Measurements from ENCODE around the gene ORC2.
"Not testable (repeated sequence)": the region's sequence is repeated elsewhere in the genome, so short reads cannot be mapped to it uniquely, and the experiment has no call there.

The ORC2 gene

GRCh38 chr2:200930947-200931626 lies 32.4 kb downstream of the ORC2 start:
- DNase-seq (ENCODE audit: low spot score), result no peak

- no peak for DNase-seq (ENCODE audit: low spot score)
Measured at GRCh38 chr2:200929334-200930249, 33.9 kb downstream of the ORC2 start.

GRCh38 chr2:200922439-200922838 lies 41.0 kb downstream of the ORC2 start:
- DNase-seq (ENCODE audit: low spot score), result no peak

- peak; percentile 55 for DNase-seq (ENCODE audit: low spot score)
Measured at GRCh38 chr2:200913654-200914053, 49.8 kb downstream of the ORC2 start.

- DNase-seq (ENCODE audit: low spot score), result no peak
Measured at GRCh38 chr2:200909958-200910357, 53.5 kb downstream of the ORC2 start.

- DNase-seq (ENCODE audit: low spot score), result peak; percentile 62
Measured at GRCh38 chr2:200905618-200906296, 57.7 kb downstream of the ORC2 start.

- DNase-seq (ENCODE audit: low spot score), result peak; percentile 78
Measured at GRCh38 chr2:200901459-200902072, 61.9 kb downstream of the ORC2 start.

- DNase-seq (ENCODE audit: low spot score), result no peak
Measured at GRCh38 chr2:200899482-200899881, 64.0 kb downstream of the ORC2 start.

- peak; percentile 86 for DNase-seq (ENCODE audit: low spot score)
Measured at GRCh38 chr2:200888704-200889625, 74.5 kb downstream of the ORC2 start, which contains the start of the genes NIF3L1 and PPIL3. Gene NIF3L1, plus strand, starts transcription at chr2:200889371. Its CDS starts 2,573 bp downstream, at chr2:200891944. Gene PPIL3, minus strand, starts transcription at chr2:200889077. Its CDS starts 1,462 bp downstream, at chr2:200887615.

- DNase-seq (ENCODE audit: low spot score), result not testable (repeated sequence)
Measured at GRCh38 chr2:200881715-200882249, 81.7 kb downstream of the ORC2 start.

- DNase-seq (ENCODE audit: low spot score), result no peak
Measured at GRCh38 chr2:200878289-200878880, 85.1 kb downstream of the ORC2 start.

GRCh38 chr2:200877443-200877842 lies 86.0 kb downstream of the ORC2 start:
- no peak for DNase-seq (ENCODE audit: low spot score)

- DNase-seq (ENCODE audit: low spot score), result no peak
Measured at GRCh38 chr2:200873560-200873959, 89.9 kb downstream of the ORC2 start.

- no peak for DNase-seq (ENCODE audit: low spot score)
Measured at GRCh38 chr2:200871151-200871550, 92.3 kb downstream of the ORC2 start.

GRCh38 chr2:200869014-200869413 lies 94.4 kb downstream of the ORC2 start:
- DNase-seq (ENCODE audit: low spot score), result no peak

- DNase-seq (ENCODE audit: low spot score), result peak; percentile 94
Measured at GRCh38 chr2:200864176-200865034, 99.1 kb downstream of the ORC2 start, which contains the start of gene CLK1. Gene CLK1, minus strand, starts transcription at chr2:200864658. Its CDS starts 2,796 bp downstream, at chr2:200861862.

- no peak for DNase-seq (ENCODE audit: low spot score)
Measured at GRCh38 chr2:200863782-200864175, 99.7 kb downstream of the ORC2 start.

- no peak for DNase-seq (ENCODE audit: low spot score)
Measured at GRCh38 chr2:200862532-200863000, 100.9 kb downstream of the ORC2 start.

GRCh38 chr2:200861617-200862155 lies 101.8 kb downstream of the ORC2 start:
- no peak for DNase-seq (ENCODE audit: low spot score)

Measured in hepatic stellate cell (primary cell).